Measurements from ENCODE around the gene HMGB1.

DNA sequence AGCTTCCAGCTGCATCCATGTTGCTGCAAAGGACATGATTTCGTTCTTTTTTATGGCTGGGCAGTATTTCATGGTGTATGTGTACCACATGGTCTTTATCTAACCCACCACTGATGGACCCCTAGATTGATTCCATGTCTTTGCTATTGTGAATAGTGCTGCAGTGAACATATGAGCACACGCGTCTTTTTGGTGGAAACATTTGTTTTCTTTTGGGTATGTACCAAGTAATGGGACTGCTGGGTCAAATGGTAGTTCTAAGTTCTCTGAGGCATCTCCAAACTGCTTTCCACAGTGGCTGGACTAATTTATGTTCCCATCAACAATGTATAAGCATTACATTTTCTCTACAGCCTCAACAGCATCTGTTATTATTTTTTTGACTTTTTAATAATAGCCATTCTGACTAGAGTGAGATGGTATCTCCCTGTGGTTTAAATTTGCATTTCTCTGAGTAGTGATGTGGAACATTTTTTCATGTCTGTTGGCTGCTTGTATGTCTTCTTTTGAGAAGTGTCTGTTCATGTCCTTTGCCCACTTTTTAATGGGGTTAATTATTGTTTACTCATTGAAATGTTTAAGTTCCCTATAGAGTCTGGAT lies 50.2 kb downstream of the HMGB1 start:
- TF ChIP-seq, protein P1, sequence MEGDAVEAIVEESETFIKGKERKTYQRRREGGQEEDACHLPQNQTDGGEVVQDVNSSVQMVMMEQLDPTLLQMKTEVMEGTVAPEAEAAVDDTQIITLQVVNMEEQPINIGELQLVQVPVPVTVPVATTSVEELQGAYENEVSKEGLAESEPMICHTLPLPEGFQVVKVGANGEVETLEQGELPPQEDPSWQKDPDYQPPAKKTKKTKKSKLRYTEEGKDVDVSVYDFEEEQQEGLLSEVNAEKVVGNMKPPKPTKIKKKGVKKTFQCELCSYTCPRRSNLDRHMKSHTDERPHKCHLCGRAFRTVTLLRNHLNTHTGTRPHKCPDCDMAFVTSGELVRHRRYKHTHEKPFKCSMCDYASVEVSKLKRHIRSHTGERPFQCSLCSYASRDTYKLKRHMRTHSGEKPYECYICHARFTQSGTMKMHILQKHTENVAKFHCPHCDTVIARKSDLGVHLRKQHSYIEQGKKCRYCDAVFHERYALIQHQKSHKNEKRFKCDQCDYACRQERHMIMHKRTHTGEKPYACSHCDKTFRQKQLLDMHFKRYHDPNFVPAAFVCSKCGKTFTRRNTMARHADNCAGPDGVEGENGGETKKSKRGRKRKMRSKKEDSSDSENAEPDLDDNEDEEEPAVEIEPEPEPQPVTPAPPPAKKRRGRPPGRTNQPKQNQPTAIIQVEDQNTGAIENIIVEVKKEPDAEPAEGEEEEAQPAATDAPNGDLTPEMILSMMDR (conservative IDR thresholded peaks at IDR 0.05 in 1 of 2, IDR thresholded peaks at IDR 0.05 in 1 of 2; ENCODE audit: extremely low read depth in 1 of 2, insufficient read depth in 1 of 2, low read depth in 1 of 2, low read length in 2 of 2), result no peak
- no peak for TF ChIP-seq EZH2 (IDR thresholded peaks at IDR 0.05; ENCODE audit: borderline replicate concordance, low read length)

All from mammary epithelial cell (primary cell).